Esophagus squamous epithelium (tissue), 5 donors: Measurements from ENCODE around the gene ALOX5. TPM values are rescaled to one million over a fixed set of nuclear protein-coding genes. Genes with fewer than 3 reads are reported as not detected.

Experiments
- DNase-seq: peaks from one replicate; lab custom pipeline; 2025; lab: John Stamatoyannopoulos, UW
- H3K27ac ChIP-seq, 4 donors: fragments of 200-600 bp; sonication (generic); one replicate each; pipeline ENCODE4 v1.5.1; 2016 to 2019; ENCODE audit warnings: mild to moderate bottlenecking in 1 of 4
- H3K27me3 ChIP-seq, 4 donors: fragments of 200-600 bp; sonication (generic); 1 replicate in 3 of 4; 2 replicates in 1 of 4; pipeline versions ENCODE4 v1.5.1 to v1.6.0; 2017 to 2021; ENCODE audit warnings: antibody characterized with exemption in 1 of 4
- H3K36me3 ChIP-seq, 3 donors: fragments of 200-600 bp; sonication (generic); one replicate each; pipeline ENCODE4 v1.5.1; 2016 to 2019
- H3K4me1 ChIP-seq, 3 donors: fragments of 200-600 bp; sonication (generic); one replicate each; pipeline ENCODE4 v1.5.1; 2017 to 2019
- H3K4me3 ChIP-seq, 4 donors: fragments of 200-600 bp; sonication (generic); 1 replicate in 3 of 4; 2 replicates in 1 of 4; pipeline ENCODE4 v1.5.1; 2016 to 2019; ENCODE audit warnings: mild to moderate bottlenecking in 2 of 4, moderate library complexity in 1 of 4
- H3K9me3 ChIP-seq, 3 donors: fragments of 200-600 bp; sonication (generic); one replicate each; pipeline ENCODE4 v1.5.1; 2016 to 2019
- CTCF ChIP-seq, 6 experiments: fragments of 450-650 bp in 4 of 6; fragments of 200-600 bp in 2 of 6; sonication (generic) in 2 of 6; IDR thresholded peaks; one replicate each; pipeline ENCODE4 v1.5.1; 2016 to 2019; ENCODE audit warnings: antibody characterized with exemption in 6 of 6, mild to moderate bottlenecking in 4 of 6, moderate library complexity in 4 of 6
- POLR2A ChIP-seq, 4 donors: fragments of 450-650 bp; IDR thresholded peaks; one replicate each; pipeline ENCODE4 v1.6.1; 2017; ENCODE audit warnings: antibody characterized with exemption in 4 of 4, mild to moderate bottlenecking in 4 of 4, moderate library complexity in 3 of 4
- WGBS, 2 donors: methylation state at CpG; one replicate each; pipeline ENCODE4 v1.1.5; 2018; 5-methylcytosine and 5-hydroxymethylcytosine counted together
- intact Hi-C: fragments of 100-400 bp; cut with DNase I; formaldehyde crosslinking; loops from one replicate; pipeline ENCODE4 v1.15.0; 2022
- total RNA-seq, 4 donors: library from RNA; depleted of rRNA; stranded (reverse); fragments of >200 nt; gene quantifications; one replicate each; pipeline ENCODE4 v1.1.0, GENCODE V29; 2016
- donor health status: DM: yes; HTN: yes; CAD: no.

ALOX5 gene
- total RNA-seq, 4 donors from 2014 or later = 10.6 to 40.4 (median 16.9) TPM

DNA sequence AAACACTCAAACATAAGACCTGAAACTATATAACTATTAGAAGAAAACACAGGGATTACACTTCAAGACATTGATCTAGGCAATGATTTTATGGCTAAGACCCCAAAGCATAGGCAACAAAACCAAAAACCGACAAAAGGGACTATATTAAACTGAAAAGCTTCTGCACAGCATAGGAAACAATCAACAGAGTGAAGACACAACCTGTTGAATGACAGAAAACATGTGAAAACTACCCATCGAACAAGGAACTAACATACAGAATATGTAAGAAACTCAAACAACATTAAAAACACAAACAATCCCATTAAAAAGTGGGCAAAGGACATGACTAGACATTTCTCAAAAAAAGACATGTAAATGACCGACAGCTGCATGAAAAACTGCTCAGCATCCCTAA, 109.0 kb downstream of the ALOX5 start:
- intact Hi-C loops = no loop called here
- no peaks in the 10 kb centered on the region for H3K27me3 ChIP-seq
- no peak overlapping the region for H3K27ac ChIP-seq
- no peaks in the 10 kb centered on the region for H3K4me1 ChIP-seq
- DNase-seq = no peak
- H3K4me3 ChIP-seq = no peak overlapping the region
- H3K9me3 ChIP-seq = peaks cover 0 to 10% (median 0%) of the 10 kb centered on the region in 3 donors
- TF ChIP-seq CTCF (IDR thresholded peaks at IDR 0.05) = no peak
- TF ChIP-seq POLR2A (IDR thresholded peaks at IDR 0.05) = no peak
- peaks cover 0 to 43% (median 2%) of the 10 kb centered on the region in 3 donors for H3K36me3 ChIP-seq
- 88 to 89% methylated on average over 3 of the region's 3 CpGs for WGBS, 2 donors

DNA sequence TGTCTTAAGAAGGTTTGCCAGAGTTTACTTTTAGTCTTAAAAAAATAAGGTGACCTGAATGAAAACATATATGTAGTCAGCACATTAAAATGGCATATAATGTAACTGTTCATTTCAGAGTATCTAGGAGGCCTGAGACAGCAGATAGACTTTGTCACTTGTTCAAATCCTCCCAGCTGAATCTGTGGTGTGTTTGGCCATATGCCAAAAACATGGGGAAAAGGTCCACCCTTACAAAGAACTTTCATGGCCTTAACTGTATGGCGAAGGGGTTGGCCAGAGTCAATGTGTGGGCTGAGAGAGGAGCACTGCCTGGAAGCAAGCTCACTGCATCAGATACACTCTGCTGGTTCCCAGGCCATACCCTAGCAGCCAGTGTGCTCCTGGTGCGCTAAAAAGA, 113.7 kb downstream of the ALOX5 start:
- no peaks in the 10 kb centered on the region for H3K4me1 ChIP-seq
- 95 to 100% methylated on average over 1 to 2 of the region's 2 CpGs for WGBS, 2 donors
- H3K36me3 ChIP-seq = peaks cover 0 to 41% (median 4%) of the 10 kb centered on the region in 3 donors
- no peak overlapping the region for H3K27ac ChIP-seq
- no peaks in the 10 kb centered on the region for H3K9me3 ChIP-seq
- TF ChIP-seq CTCF (IDR thresholded peaks at IDR 0.05) (no peak), POLR2A (IDR thresholded peaks at IDR 0.05) (no peak)
- H3K27me3 ChIP-seq = no peaks in the 10 kb centered on the region
- no peak for DNase-seq
- H3K4me3 ChIP-seq = no peak overlapping the region
- intact Hi-C loops = no loop called here

DNA sequence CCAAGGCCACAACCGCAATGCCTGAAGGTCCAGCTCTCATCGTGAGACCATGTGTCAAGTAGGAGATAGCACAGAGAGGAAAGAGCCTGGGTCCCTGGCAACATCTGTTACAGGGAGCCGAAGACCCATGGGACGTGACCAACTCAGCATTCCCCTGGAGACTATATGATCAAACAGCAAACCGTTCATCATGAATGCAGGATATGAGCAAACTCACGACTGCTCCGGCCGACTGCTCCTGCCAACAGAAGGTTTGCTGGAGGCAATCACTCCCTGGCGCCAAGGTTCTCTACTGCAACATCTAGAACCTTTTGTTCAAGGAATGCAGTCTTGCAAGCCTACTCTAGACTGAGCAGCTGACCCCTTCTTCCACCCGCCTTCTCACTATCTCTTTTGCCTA, 114.3 kb downstream of the ALOX5 start:
- no peak for TF ChIP-seq POLR2A (IDR thresholded peaks at IDR 0.05)
- TF ChIP-seq CTCF (IDR thresholded peaks at IDR 0.05) = no peak
- no peaks in the 10 kb centered on the region for H3K4me1 ChIP-seq
- intact Hi-C loops = no loop called here
- no peaks in the 10 kb centered on the region for H3K9me3 ChIP-seq
- H3K4me3 ChIP-seq = no peak overlapping the region
- H3K27ac ChIP-seq = no peak overlapping the region
- peaks cover 0 to 41% (median 4%) of the 10 kb centered on the region in 3 donors for H3K36me3 ChIP-seq
- 83% methylated on average over 6 to 8 of the region's 10 CpGs for WGBS, 2 donors
- H3K27me3 ChIP-seq = no peaks in the 10 kb centered on the region
- DNase-seq = no peak

DNA sequence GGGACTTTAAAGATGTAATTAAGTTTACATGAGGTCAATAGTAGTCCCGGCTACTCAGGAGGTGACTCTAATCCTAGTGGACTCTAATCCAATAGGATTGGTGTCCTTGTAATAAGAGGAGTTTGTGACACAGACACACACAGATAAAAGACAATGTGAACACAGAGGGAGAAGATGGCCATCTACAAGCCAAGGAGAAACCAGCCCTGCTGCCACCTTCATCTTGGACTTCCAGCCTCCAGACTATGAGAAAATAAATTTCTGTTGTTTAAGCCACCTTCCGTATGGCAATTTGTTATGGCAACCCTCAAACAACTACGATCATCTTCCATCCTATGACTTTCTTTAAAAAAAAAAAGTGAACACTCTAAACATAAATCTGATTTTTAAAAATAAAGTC, 116.3 kb downstream of the ALOX5 start:
- 96 to 98% methylated on average over 3 of the region's 3 CpGs for WGBS, 2 donors
- TF ChIP-seq POLR2A (IDR thresholded peaks at IDR 0.05) (no peak), CTCF (IDR thresholded peaks at IDR 0.05) (no peak)

DNA sequence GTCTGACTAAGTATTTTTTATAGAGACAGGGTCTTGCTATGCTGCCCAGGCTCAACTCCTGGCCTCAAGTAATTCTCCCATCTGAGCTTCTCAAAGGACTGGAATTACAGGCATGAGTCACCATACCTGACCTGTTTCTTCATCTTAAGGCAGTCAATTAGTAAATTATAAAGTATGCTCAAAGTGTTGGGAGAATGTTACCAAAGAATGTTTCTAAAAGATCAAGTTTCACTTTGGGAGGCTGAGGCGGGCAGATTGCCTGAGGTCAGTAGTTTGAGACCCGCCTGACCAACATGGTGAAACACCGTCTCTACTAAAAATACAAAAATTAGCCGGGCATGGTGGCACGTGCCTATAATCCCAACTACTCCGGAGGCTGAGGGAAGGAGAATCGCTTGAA, 117.0 kb downstream of the ALOX5 start:
- Histone ChIP-seq H3K36me3 (peaks cover 0 to 23% (median 4%) of the 10 kb centered on the region in 3 donors), H3K27me3 (no peaks in the 10 kb centered on the region), H3K4me1 (no peaks in the 10 kb centered on the region), H3K9me3 (peaks cover 0 to 8% (median 8%) of the 10 kb centered on the region in 3 donors), H3K4me3 (no peak overlapping the region), H3K27ac (no peak overlapping the region)
- 91 to 95% methylated on average over 5 to 7 of the region's 7 CpGs for WGBS, 2 donors
- DNase-seq = no peak
- intact Hi-C loops = no loop called here
- TF ChIP-seq CTCF (IDR thresholded peaks at IDR 0.05) = no peak
- TF ChIP-seq POLR2A (IDR thresholded peaks at IDR 0.05) = no peak

More for the DNA sequence above, 116.3 kb downstream of the ALOX5 start:
- no peaks in the 10 kb centered on the region for H3K27me3 ChIP-seq
- H3K27ac ChIP-seq = no peak overlapping the region
- intact Hi-C loops = no loop called here
- peaks cover 0 to under 1% (median under 1%) of the 10 kb centered on the region in 3 donors for H3K9me3 ChIP-seq
- H3K4me1 ChIP-seq = no peaks in the 10 kb centered on the region
- H3K36me3 ChIP-seq = peaks cover 0 to 25% (median 4%) of the 10 kb centered on the region in 3 donors
- no peak overlapping the region for H3K4me3 ChIP-seq
- no peak for DNase-seq

Other genes with a start within 250 kb of the ALOX5 start
- gene OR13A1, start 58.6 kb upstream of the ALOX5 start, total RNA-seq = 1 to 10 TPM in 1 of 4 donors, under 1 TPM in 3; 0.09 to 1.5 (median 0.29) TPM